GM10248 (cell line): ENCODE measurements around the gene CCDC85A.

Source experiments
- CTCF ChIA-PET: fragments of 300-600 bp; sonication (Branson Sonifier 250); formaldehyde crosslinking; extraction: SDS; loops from one replicate; lab custom pipeline; 2021; ENCODE audit warnings: antibody characterized with exemption; lab: Yijun Ruan, JAX
- POLR2A ChIA-PET: fragments of 350-650 bp; sonication (Branson Sonifier 250); formaldehyde crosslinking; extraction: SDS; loops from one replicate; lab custom pipeline; 2020; ENCODE audit warnings: antibody characterized with exemption; lab: Yijun Ruan, JAX
- DNase-seq: peaks from one replicate; pipeline ENCODE4 v3.0.0; 2012; ENCODE audit errors: extremely low spot score
- CTCF ChIP-seq: IDR thresholded peaks from 2 replicates; pipeline ENCODE4 v1.5.1; 2012; ENCODE audit warnings: mild to moderate bottlenecking, low read depth; ENCODE audit errors: extremely low read depth, missing control alignments, control extremely low read depth

CCDC85A gene

DNA sequence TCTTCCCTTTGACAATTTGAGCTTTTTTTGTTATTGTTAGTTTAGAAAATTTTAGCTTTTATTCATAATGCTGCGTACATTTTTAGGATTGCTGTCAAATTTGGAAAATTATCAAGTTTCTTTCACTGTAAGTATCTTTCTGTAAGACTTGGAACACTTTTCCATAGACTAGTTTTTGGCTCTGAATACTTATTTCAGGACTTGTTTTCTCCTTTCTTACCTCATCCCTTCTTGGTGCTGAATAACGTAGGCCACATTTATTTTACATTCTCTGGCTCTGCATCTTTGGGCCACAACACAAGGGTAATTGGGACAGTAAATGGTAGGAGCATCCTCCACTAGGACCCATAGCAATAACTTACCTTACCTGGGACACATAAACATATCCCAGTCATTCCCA is 85.1 kb downstream of the CCDC85A start:
- ChIA-PET POLR2A (no interaction called here), CTCF (no interaction called here)
- TF ChIP-seq CTCF = no peak
- DNase-seq = no peak

- DNase-seq = no peak
- ChIA-PET POLR2A (no interaction called here), CTCF (interaction anchor here (1.2 kb wide), 1 partner anchor 12 kb away, joined by 5 read pairs; no protein-coding TSS in a partner anchor)
- TF ChIP-seq CTCF = no peak
Measured at GRCh38 chr2:56271275-56271674, 87.5 kb downstream of the CCDC85A start.

- TF ChIP-seq CTCF = no peak
- CTCF ChIA-PET = interaction anchor here (1.5 kb wide), 1 partner anchor 10 kb away, joined by 3 read pairs; no protein-coding TSS in a partner anchor
Measured at GRCh38 chr2:56285224-56285623, 101.4 kb downstream of the CCDC85A start.

DNA sequence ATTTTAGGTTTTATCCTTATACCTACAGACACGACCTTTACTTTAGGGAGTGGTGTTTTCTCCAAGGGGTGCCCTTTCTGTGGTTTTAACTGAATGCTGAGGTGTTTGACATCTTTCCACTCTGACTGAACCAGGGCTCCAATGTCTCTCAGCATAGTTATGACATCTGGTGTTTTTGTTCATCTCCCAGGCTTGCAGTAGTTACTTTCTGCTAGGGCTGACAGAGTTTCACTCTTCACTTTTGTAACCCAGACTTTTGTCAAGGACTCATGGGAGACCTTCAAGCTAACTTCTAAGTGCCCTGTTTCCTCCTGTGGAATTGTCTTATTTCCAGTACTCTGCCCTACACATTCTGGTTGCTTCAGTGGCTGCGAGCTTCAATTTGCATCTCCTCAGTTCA is 103.1 kb downstream of the CCDC85A start:
- TF ChIP-seq CTCF = no peak
- POLR2A ChIA-PET = no interaction called here
- CTCF ChIA-PET = no interaction called here
- DNase-seq = no peak

More at GRCh38 chr2:56285224-56285623, 101.4 kb downstream of the CCDC85A start:
- POLR2A ChIA-PET = no interaction called here
- DNase-seq = no peak

DNA sequence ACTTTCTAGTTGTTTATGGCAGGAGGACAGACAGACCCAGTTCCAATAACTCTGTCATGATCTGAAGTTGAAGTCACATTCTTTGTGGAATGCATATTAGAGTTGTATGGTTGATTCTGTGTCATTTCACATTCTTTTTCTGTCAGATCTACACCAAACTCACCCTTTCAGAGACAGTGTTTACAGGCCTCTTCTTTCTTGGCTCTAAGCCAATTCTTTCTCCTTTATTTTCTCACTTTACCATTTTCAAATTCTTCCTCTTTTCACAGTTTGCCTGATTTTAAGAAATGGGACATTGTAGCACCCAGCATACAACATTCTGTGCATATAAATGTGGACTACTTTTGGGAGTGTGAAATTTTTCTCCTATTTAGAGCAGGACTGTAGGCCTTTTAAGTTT is 103.7 kb downstream of the CCDC85A start:
- ChIA-PET POLR2A (no interaction called here), CTCF (no interaction called here)
- DNase-seq = no peak

DNA sequence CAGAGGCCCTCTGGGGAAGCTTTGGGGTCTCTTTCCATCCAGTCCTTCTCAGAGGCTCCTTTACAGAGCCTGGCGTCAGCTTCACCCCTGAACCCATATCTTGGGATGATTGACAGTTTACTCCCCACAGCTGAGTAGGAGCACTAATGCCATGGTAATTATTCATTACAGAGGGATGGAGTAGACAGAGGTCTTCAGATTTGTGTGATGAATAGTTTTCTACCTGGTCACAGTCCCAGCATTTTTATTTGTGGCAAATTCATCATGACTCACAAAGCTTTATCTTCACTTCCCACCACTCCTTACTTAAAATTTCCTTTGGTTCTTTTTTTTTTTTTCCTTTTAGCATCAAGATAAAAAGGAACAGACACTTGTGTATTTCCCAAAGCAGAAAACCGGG is 104.2 kb downstream of the CCDC85A start:
- TF ChIP-seq CTCF = no peak
- ChIA-PET CTCF (no interaction called here), POLR2A (no interaction called here)
- DNase-seq = no peak

More for the DNA sequence above, 103.7 kb downstream of the CCDC85A start:
- TF ChIP-seq CTCF = no peak
